GM12892 (cell line): ENCODE measurements around the gene MON2.
"Not testable (repeated sequence)": the region's sequence is repeated elsewhere in the genome, so short reads cannot be mapped to it uniquely, and the experiment has no call there.

Experiments used
- DNase-seq: peaks from one replicate; pipeline ENCODE4 v3.0.0; 2011; ENCODE audit not compliant: insufficient read length
- FAIRE-seq: peaks from 2 replicates; lab custom pipeline; 2011; peaks lifted over from hg19 to GRCh38; lab: Jason Lieb, UNC
- POLR2A ChIP-seq: IDR thresholded peaks from 2 replicates; pipeline ENCODE4 v1.6.1; 2011; ENCODE audit warnings: low read depth, low read length, control low read depth
- POLR2AphosphoS5 ChIP-seq: IDR thresholded peaks from 2 replicates; pipeline ENCODE4 v1.6.1; 2011; ENCODE audit warnings: low read depth, low read length, control low read depth
- TAF1 ChIP-seq: IDR thresholded peaks from 2 replicates; pipeline ENCODE4 v1.6.1; 2011; ENCODE audit warnings: low read depth, mild to moderate bottlenecking, control low read depth, low read length, borderline replicate concordance

The MON2 gene

GRCh38 chr12:62459976-62460375, 6.7 kb upstream of the MON2 start:
- FAIRE-seq (no peak), DNase-seq (no peak)
- TF ChIP-seq POLR2A: no peak
- TF ChIP-seq TAF1: no peak
- no peak for TF ChIP-seq POLR2AphosphoS5

GRCh38 chr12:62461171-62461837, 5.3 kb upstream of the MON2 start:
- FAIRE-seq, DNase-seq: not testable (repeated sequence)

GRCh38 chr12:62463252-62463651, 3.4 kb upstream of the MON2 start:
- not testable (repeated sequence) for FAIRE-seq, DNase-seq

- FAIRE-seq (no peak), DNase-seq (no peak)
- TF ChIP-seq POLR2AphosphoS5 (no peak), TAF1 (no peak), POLR2A (no peak)
Measured at GRCh38 chr12:62466018-62466593, 520 bp upstream of the MON2 start.

- DNase-seq: no peak
- FAIRE-seq: no peak
- TF ChIP-seq POLR2A (no peak), POLR2AphosphoS5 (no peak), TAF1 (no peak)
Measured at GRCh38 chr12:62468397-62468796, 1.8 kb downstream of the MON2 start.

GRCh38 chr12:62468935-62469334, 2.3 kb downstream of the MON2 start:
- no peak for TF ChIP-seq POLR2AphosphoS5
- TF ChIP-seq TAF1: no peak
- no peak for TF ChIP-seq POLR2A
- no peak for FAIRE-seq
- no peak for DNase-seq

- TF ChIP-seq TAF1 (no peak), POLR2AphosphoS5 (no peak), POLR2A (no peak)
- no peak for FAIRE-seq
- no peak for DNase-seq
Measured at GRCh38 chr12:62469704-62470103, 3.1 kb downstream of the MON2 start.

GRCh38 chr12:62471734-62472133, 5.1 kb downstream of the MON2 start:
- no peak for DNase-seq
- FAIRE-seq: no peak
- TF ChIP-seq POLR2AphosphoS5 (no peak), TAF1 (no peak), POLR2A (no peak)

- no peak for FAIRE-seq
- DNase-seq: no peak
Measured at GRCh38 chr12:62472472-62472871, 5.8 kb downstream of the MON2 start.

GRCh38 chr12:62481843-62482540, 15.4 kb downstream of the MON2 start:
- no peak for TF ChIP-seq POLR2A
- no peak for TF ChIP-seq TAF1
- no peak for TF ChIP-seq POLR2AphosphoS5
- DNase-seq (no peak), FAIRE-seq (peak; percentile 48)

More at GRCh38 chr12:62472472-62472871, 5.8 kb downstream of the MON2 start:
- TF ChIP-seq TAF1 (no peak), POLR2A (no peak), POLR2AphosphoS5 (no peak)

GRCh38 chr12:62482769-62483168, 16.1 kb downstream of the MON2 start:
- FAIRE-seq (no peak), DNase-seq (no peak)
- TF ChIP-seq POLR2AphosphoS5: no peak
- no peak for TF ChIP-seq POLR2A
- no peak for TF ChIP-seq TAF1

- no peak for DNase-seq
- FAIRE-seq: no peak
- no peak for TF ChIP-seq TAF1
- TF ChIP-seq POLR2AphosphoS5: no peak
- TF ChIP-seq POLR2A: no peak
Measured at GRCh38 chr12:62484233-62484632, 17.6 kb downstream of the MON2 start.

GRCh38 chr12:62505786-62506185, 39.2 kb downstream of the MON2 start:
- no peak for TF ChIP-seq POLR2AphosphoS5
- TF ChIP-seq POLR2A: no peak
- TF ChIP-seq TAF1: no peak
- DNase-seq (no peak), FAIRE-seq (no peak)
